GM12892 (cell line): Measurements from ENCODE around the gene LRG1.
"Not testable (repeated sequence)": the region's sequence is repeated elsewhere in the genome, so short reads cannot be mapped to it uniquely, and the experiment has no call there.

Experiments
- DNase-seq: peaks from one replicate; pipeline ENCODE4 v3.0.0; 2011; ENCODE audit not compliant: insufficient read length
- FAIRE-seq: peaks from 2 replicates; lab custom pipeline; 2011; peaks lifted over from hg19 to GRCh38; lab: Jason Lieb, UNC
- POLR2A ChIP-seq: IDR thresholded peaks from 2 replicates; pipeline ENCODE4 v1.6.1; 2011; ENCODE audit warnings: low read depth, low read length, control low read depth
- POLR2AphosphoS5 ChIP-seq: IDR thresholded peaks from 2 replicates; pipeline ENCODE4 v1.6.1; 2011; ENCODE audit warnings: low read depth, low read length, control low read depth
- TAF1 ChIP-seq: IDR thresholded peaks from 2 replicates; pipeline ENCODE4 v1.6.1; 2011; ENCODE audit warnings: low read depth, mild to moderate bottlenecking, control low read depth, low read length, borderline replicate concordance

The LRG1 gene

DNA sequence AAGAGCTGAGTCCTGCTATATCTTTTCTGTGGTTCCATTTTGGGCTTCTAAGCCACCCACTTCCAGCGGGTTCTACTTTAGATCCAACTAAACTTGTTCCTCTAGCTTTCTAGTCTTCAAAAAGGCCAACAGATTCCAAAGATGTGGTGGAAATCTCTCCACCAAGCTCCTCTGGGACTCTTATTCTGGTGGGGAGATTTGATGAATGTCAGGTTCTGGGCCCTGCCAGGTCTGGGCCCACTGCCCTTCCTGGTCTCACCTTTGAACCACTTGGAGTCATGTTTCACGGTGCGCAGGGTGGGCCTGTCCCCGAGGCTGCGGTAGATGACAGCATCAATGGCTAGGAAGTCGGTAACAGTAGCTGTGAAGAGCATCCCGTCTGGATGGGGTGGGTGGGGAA, 14.9 kb upstream of the LRG1 start:
- TF ChIP-seq POLR2AphosphoS5 (no peak), POLR2A (no peak), TAF1 (no peak)
- FAIRE-seq: no peak
- no peak for DNase-seq

DNA sequence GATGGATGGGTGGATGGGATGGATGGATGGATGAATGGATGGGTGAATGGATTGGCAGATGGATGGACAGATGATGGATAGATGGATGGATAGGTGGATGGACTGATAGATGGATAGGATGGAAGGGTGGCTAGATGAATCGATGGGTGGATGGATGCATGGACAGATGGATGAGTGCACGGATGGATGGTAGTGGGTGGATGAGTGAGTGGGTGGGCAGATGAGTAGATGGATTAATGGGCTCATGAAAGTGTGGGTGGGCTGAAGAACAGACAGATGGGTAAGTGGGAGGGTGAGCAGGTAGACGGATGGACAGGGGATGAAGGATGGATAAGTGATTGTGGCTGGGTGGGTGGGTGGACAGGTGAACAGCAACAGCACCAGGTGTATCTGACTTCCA, 13.9 kb upstream of the LRG1 start:
- FAIRE-seq (no peak), DNase-seq (no peak)
- TF ChIP-seq POLR2AphosphoS5 (no peak), POLR2A (no peak), TAF1 (no peak)

DNA sequence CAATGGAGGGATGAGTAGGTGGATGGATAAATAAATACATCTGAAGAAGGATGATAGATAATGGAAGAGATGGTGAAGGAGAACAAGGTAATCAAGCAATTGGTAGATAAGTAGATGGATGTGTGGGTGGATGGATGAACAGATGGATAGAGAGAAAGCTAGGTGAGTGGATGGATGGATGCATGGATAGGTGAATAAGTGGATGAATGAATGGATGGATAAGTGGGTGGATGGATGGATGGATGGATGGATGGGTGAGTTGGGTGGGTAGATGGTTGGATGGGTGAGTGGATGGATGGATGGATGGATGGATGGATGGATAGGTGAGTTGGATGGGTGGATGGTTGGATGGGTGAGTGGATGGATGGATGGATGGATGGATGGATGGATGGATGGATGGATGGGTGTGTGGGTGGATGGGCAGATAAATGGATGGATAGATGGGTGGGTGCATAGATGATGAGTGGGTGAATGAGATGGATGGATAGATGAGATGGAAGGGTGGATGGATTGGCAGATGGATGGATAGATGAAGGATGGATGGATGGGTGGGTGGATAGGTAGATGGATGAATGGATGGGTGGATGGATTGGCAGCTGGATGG, 13.4 kb upstream of the LRG1 start:
- FAIRE-seq (no peak), DNase-seq (no peak)
- TF ChIP-seq POLR2AphosphoS5: no peak
- no peak for TF ChIP-seq POLR2A
- no peak for TF ChIP-seq TAF1

DNA sequence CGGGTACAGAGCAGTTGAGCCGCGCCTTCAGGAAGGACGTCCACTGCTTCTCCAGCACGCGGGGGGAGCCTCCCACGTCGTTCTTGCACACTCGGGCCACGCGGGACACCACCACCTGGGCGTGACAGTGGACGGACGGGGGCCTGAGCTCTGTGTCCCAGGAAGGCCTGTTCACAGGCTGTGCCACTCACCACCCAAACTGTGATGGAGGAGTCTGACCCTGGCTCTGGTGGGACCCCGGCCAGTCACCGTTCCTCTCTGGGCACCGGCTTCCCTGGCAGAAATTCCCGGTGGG, 12.6 kb upstream of the LRG1 start:
- no peak for TF ChIP-seq POLR2A
- TF ChIP-seq POLR2AphosphoS5: no peak
- TF ChIP-seq TAF1: no peak
- no peak for FAIRE-seq
- DNase-seq: no peak

DNA sequence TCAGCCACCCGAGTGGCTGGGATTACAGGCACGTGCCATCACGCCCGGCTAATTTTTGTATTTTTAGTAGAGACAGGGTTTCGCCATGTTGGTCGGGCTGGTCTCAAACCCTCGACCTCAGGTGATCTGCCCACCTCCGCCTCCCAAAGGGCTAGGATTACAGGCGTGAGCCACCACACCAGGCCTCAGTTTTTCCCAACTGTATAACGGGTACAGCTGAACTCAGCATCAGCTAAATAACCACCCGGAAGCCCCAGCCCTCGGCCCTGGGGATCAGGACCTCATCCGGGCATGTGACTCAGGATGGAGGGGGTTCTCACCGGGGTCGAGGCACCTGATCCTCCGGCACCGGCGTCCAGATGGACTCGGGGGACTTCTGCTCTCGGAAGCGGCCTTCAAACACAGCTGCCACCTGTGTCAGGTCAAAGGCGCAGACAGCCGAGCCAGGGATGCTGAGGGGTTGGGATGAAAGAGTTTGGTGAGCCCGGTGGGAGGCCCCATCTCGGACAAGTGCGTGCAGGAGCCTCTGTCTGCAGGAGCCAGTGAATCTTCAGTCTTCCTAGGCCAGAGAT, 10.7 kb upstream of the LRG1 start:
- DNase-seq: no peak
- TF ChIP-seq TAF1 (no peak), POLR2A (no peak), POLR2AphosphoS5 (no peak)
- no peak for FAIRE-seq

DNA sequence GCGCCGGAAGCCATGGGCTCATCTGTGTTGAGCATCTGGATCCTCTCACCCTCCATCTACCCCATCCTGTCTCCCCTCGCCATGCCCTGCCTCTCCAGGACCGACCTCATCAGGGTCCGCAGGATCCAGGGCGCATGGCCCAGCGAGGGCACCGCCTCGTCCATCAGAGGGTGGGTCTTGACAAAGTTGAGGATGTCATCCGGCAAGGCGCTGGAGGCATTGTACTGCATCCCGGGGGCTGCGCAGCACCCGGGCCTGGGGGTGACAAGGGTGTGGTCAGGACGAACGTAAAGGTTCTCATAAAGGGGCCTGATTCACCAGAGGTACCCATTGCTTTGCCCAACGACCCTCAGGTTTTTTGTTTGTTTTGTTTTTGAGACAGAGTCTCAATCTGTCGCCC, 10.2 kb upstream of the LRG1 start:
- no peak for DNase-seq
- TF ChIP-seq POLR2A (no peak), POLR2AphosphoS5 (no peak), TAF1 (no peak)
- no peak for FAIRE-seq

DNA sequence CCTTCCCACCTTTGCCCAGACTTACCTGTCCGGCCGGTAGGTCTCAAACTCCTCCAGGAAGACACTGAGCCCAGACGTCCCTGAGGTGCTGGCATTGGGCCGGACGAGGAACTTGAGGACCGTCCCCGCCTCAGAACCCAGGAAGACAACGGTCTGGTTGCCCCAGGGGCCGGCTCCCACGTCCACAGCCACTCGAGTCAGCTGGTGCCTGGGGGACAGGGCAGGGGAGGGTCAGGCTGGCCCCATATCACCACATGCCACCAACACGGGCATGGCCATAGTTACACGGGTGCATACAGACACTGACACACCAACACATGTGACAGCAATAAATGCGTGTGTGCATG, 8.4 kb upstream of the LRG1 start:
- FAIRE-seq: no peak
- TF ChIP-seq POLR2A (no peak), TAF1 (no peak), POLR2AphosphoS5 (no peak)

DNA sequence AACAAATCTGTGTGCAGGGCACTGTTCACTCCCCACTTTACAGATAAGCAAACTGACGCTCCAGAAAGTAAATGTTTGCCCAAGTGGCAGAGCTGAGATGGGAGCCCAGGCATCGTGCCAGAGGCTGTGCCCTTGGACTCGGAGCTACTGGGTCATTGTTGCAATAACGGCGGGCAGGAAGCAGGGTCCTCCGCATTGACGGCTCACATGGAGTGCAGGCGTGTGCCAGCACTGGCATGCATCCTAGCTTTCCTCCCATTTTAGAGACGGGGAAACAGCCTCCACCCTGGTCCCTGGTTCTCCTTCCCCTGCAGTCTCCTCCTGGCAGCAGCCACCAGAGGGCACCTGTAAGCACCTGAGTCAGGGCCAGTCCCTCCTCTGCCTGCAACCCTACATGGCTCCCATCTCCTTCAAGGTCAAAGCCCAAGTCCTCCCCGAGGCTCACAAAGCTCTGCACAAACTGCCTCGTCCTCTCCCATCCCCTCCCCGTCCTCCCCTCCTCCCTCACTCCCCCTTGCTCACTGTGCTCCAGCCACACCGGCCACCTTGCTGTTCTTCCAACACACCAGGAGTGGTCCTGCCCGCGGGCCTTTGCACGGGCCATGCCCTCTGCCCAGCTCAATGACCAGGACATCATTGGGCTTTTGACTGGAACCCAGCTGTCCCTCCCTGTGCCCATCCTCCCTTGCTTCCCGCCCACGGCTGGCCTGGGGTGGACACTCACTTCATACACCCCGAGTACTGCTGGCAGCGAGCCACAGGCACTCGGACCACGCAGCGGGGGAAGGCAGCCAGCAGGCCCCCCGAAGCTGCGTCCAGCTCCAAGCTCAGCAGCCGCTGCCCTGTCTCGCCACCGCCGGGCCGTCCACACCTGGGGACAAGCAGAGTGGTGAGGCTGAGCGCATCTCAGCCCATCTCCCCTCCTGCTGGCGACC, 7.7 kb upstream of the LRG1 start:
- DNase-seq (no peak), FAIRE-seq (no peak)
- TF ChIP-seq POLR2AphosphoS5 (no peak), TAF1 (no peak), POLR2A (no peak)

More for the DNA sequence above, 8.4 kb upstream of the LRG1 start:
- DNase-seq: no peak

DNA sequence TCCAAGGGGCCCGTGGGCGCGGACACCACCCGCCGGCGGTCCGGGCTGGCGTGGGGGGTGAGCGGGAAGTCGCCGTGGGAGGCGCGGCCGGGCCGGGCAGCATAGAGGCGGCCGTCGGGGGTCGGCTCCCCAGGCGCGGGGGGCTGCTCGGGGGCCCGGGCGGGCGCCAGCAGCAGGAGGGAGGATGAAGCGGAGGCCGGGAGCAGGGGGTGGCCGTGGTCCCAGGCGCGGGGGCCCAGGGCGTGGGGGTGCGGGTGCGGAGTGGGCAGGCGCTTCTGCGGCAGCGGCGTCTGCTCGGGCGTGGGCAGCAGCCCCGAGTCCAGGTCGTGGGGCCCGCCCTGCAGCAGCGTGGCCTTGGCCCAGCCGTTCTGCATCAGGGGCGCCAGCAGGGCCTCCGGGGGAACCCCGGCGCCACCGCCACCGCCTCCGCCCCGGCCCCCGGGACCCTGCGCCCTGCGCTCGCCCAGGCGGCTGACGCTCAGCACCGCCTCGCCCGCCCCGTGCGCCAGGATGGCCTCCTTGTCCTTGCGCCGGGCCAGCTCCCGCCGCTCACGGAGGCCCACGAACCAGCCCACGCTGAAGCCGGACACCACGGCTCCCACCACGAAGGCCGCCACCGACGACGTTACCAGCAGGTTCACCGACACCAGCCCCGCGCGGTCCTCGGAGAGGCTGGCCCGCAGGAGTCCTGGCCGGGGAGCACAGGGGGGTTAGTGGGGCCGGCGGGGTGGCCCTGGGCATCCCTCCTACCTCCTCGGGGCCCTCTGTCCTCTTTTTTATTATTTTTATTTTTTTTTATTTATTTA, 4.2 kb upstream of the LRG1 start:
- DNase-seq: no peak
- no peak for FAIRE-seq

DNA sequence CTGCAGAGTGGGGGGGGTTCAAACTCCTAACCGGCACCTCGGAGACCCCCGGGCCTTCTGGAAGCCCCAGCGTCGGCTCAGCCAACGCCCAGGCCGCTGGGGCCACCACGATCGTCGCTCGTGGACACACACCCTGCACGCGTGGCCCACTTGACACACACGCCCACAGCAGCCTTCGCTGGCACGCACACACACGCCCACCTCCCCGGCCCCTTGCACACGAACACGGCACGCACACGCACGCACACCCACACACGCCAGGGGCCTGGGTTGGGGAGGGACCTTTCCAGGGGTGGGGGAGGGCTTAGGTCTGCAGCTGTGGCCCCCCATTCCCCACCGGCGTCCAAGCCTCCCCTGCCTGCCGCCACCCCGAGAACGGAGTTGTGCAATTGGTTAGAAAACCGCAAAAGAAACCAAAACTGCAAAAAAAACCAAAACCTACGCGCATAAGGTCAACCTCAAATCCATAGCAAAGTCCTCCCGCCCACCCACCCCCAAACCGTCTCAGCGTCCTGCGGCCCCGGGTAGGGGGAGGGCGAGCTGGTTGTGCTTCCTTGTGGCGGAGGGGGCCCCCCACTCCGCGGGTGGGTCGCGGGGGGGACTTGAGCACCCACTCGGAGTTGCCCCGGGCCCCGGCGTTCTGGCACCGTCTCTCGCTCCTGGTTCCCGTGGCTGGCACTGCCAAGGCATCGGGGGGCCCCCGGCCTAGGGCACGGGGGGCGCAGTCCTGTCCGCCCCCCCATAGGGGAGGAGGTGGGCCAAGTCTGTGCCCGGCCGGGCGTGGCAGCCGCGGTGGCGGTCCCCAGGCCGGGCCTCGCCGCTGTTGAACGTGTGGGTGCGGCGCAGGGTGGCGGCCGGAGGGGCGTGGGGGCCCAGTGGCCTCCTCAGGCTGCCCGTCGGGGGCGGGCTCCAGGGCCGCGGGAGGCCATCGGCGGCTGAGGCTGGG, 3.3 kb upstream of the LRG1 start:
- DNase-seq: no peak

More for the DNA sequence above, 4.2 kb upstream of the LRG1 start:
- TF ChIP-seq POLR2A (no peak), POLR2AphosphoS5 (no peak), TAF1 (no peak)

DNA sequence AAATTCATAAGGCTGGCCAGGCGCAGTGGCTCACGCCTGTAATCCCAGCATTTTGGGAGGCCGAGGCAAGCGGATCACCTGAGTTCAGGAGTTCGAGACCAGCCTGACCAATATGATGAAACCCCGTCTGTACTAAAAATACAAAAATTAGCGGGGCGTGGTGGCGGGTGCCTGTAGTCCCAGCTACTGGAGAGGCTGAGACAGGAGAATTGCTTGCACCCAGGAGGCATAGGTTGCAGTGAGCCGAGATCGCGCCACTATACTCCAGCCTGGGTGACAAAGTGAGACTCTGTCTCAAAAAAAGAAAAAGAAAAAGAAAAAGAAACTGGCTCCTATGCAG, 1.9 kb upstream of the LRG1 start:
- FAIRE-seq, DNase-seq: not testable (repeated sequence)

More for the DNA sequence above, 3.3 kb upstream of the LRG1 start:
- TF ChIP-seq TAF1 (no peak), POLR2AphosphoS5 (no peak), POLR2A (no peak)
- FAIRE-seq: no peak
